ENCODE data around the gene KLHL13. TPM values are rescaled to one million over a fixed set of nuclear protein-coding genes. Genes with fewer than 3 reads are reported as not detected.

Gene KLHL13
- total and polyA plus RNA-seq, 10 of the 15 experiments (the other 5 are each of a cell fraction or from before 2014, with no cell fraction given) = 8.2 to 34.1 (median 13.8) TPM

- RAD21 ChIA-PET (ENCODE audit: unreplicated experiment) = no interaction called here
- in situ Hi-C loops (cut with MboI) = no loop called here
- intact Hi-C loops (cut with micrococcal nuclease; ENCODE audit: unreplicated experiment) = no loop called here
Measured at GRCh38 chrX:117978402-117978801, 138.2 kb downstream of the KLHL13 start.

GRCh38 chrX:117977526-117977925, 139.1 kb downstream of the KLHL13 start:
- ChIA-PET SMC1A (ENCODE audit: uncharacterized antibody, unreplicated experiment) (no interaction called here), CTCF (no interaction called here), POLR2A (no interaction called here), RAD21 (ENCODE audit: unreplicated experiment) (no interaction called here)
- intact Hi-C loops (cut with micrococcal nuclease; ENCODE audit: unreplicated experiment) (no loop called here), in situ Hi-C loops (cut with MboI) (no loop called here)
- H3K4me2 ChIP-seq (ENCODE audit: control insufficient read depth, insufficient read depth) = no peak overlapping the region
- DNase-seq (ENCODE audit: low read depth, low spot score) (no peak), FAIRE-seq (no peak), ATAC-seq (no peak)
- H3K4me3 ChIP-seq = no peak overlapping the region
- no peaks in the 10 kb centered on the region for H3K4me1 ChIP-seq (ENCODE audit: control insufficient read depth, insufficient read depth, low read length)
- H3K79me2 ChIP-seq (ENCODE audit: control insufficient read depth, insufficient read depth, low read length) = no peaks in the 10 kb centered on the region
- 4% methylated on average over 1 of the region's 1 CpG for WGBS (ENCODE audit: insufficient coverage, insufficient replicate concordance, low lambda C conversion rate, missing lambda C conversion rate)
- H4K20me1 ChIP-seq (ENCODE audit: control insufficient read depth, insufficient read depth) = no peaks in the 10 kb centered on the region
- no peak overlapping the region for H3K9ac ChIP-seq (ENCODE audit: control insufficient read depth, insufficient read depth, low read length)
- BruUV-seq (replicated peaks) = no TSS peak
- TF ChIP-seq CHD4 (IDR thresholded peaks at IDR 0.05) (no peak), GATAD2B (conservative IDR thresholded peaks at IDR 0.05; ENCODE audit: low read depth) (no peak), SUZ12 (IDR thresholded peaks at IDR 0.05; ENCODE audit: unreplicated experiment) (no peak), FOXK2 (IDR thresholded peaks at IDR 0.05) (no peak), RELB (IDR thresholded peaks at IDR 0.05; ENCODE audit: low read depth) (no peak), REST (IDR thresholded peaks at IDR 0.05; ENCODE audit: low read depth, low read length) (no peak)
- no peaks in the 10 kb centered on the region for H3K9me3 ChIP-seq (replicated peaks; ENCODE audit: control insufficient read depth, insufficient read depth, low read length)
- H2AFZ ChIP-seq (ENCODE audit: control insufficient read depth, low read depth, low read length) = no peak overlapping the region
- no peaks in the 10 kb centered on the region for H3K27me3 ChIP-seq (replicated peaks in 1 of 2; ENCODE audit: control insufficient read depth in 2 of 2, insufficient read depth in 2 of 2, low read length in 1 of 2)
- H3K27ac ChIP-seq (ENCODE audit: control insufficient read depth, insufficient read depth) = no peak overlapping the region
- H3K36me3 ChIP-seq (ENCODE audit: control insufficient read depth in 2 of 2, insufficient read depth in 2 of 2, low read length in 1 of 2) = no peaks in the 10 kb centered on the region

More at GRCh38 chrX:117978402-117978801, 138.2 kb downstream of the KLHL13 start:
- H3K9ac ChIP-seq (ENCODE audit: control insufficient read depth, insufficient read depth, low read length) = no peak overlapping the region
- CTCF ChIA-PET = no interaction called here
- no peak for TF ChIP-seq CHD2 (IDR thresholded peaks at IDR 0.05; ENCODE audit: borderline replicate concordance, low read depth, low read length)
- H3K4me2 ChIP-seq (ENCODE audit: control insufficient read depth, insufficient read depth) = no peak overlapping the region
- H3K36me3 ChIP-seq (ENCODE audit: control insufficient read depth in 2 of 2, insufficient read depth in 2 of 2, low read length in 1 of 2) = no peaks in the 10 kb centered on the region
- H3K9me3 ChIP-seq (replicated peaks; ENCODE audit: control insufficient read depth, insufficient read depth, low read length) = no peaks in the 10 kb centered on the region
- no peaks in the 10 kb centered on the region for H3K79me2 ChIP-seq (ENCODE audit: control insufficient read depth, insufficient read depth, low read length)
- no peaks in the 10 kb centered on the region for H3K4me1 ChIP-seq (ENCODE audit: control insufficient read depth, insufficient read depth, low read length)
- no peak overlapping the region for H3K27ac ChIP-seq (ENCODE audit: control insufficient read depth, insufficient read depth)
- no TSS peak for BruUV-seq (replicated peaks)
- 94% methylated on average over 1 of the region's 1 CpG for WGBS (ENCODE audit: insufficient coverage, insufficient replicate concordance, low lambda C conversion rate, missing lambda C conversion rate)
- DNase-seq (ENCODE audit: low read depth, low spot score) = no peak
- SMC1A ChIA-PET (ENCODE audit: uncharacterized antibody, unreplicated experiment) = no interaction called here
- no peak overlapping the region for H3K4me3 ChIP-seq
- no peak for ATAC-seq
- no peak overlapping the region for H2AFZ ChIP-seq (ENCODE audit: control insufficient read depth, low read depth, low read length)
- no peaks in the 10 kb centered on the region for H4K20me1 ChIP-seq (ENCODE audit: control insufficient read depth, insufficient read depth)
- FAIRE-seq = no peak
- POLR2A ChIA-PET = no interaction called here
- H3K27me3 ChIP-seq (replicated peaks in 1 of 2; ENCODE audit: control insufficient read depth in 2 of 2, insufficient read depth in 2 of 2, low read length in 1 of 2) = no peaks in the 10 kb centered on the region

Data from GM12878 (cell line).